Islet of Langerhans (tissue), 1 donor: ENCODE results near the gene VASH2.
A peak's percentile ranks its signal among the peaks of the same experiment; 100 is the strongest.
"Not testable (repeated sequence)": the region's sequence is repeated elsewhere in the genome, so short reads cannot be mapped to it uniquely, and the experiment has no call there.

Experiments
- FAIRE-seq: peaks from one replicate; lab custom pipeline; 2011; peaks lifted over from hg19 to GRCh38; lab: Jason Lieb, UNC

Gene VASH2

DNA sequence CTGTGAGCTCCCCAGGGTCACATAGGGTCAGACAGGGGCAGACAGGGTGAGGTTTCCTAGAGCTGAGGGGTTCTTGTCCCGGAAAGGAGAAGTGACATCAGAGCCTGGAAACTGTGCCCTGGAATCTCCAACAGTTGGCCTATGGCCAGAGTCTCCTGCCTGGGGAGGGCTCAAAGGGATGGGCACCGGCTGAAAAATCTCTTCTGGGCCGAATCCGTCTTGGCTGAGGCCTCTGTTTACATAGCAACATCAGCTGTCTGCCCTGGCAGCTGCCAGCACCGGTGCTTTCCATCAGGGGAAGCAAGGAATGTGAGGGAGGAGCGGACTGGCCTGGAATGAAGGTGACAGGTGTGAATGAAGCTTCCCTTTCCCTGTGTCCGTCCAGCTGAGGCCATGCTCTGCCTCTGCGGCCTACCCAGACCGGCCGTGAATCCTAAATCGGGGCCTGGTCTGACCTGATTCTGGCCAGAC, 30.7 kb downstream of the VASH2 start:
- no peak for FAIRE-seq

DNA sequence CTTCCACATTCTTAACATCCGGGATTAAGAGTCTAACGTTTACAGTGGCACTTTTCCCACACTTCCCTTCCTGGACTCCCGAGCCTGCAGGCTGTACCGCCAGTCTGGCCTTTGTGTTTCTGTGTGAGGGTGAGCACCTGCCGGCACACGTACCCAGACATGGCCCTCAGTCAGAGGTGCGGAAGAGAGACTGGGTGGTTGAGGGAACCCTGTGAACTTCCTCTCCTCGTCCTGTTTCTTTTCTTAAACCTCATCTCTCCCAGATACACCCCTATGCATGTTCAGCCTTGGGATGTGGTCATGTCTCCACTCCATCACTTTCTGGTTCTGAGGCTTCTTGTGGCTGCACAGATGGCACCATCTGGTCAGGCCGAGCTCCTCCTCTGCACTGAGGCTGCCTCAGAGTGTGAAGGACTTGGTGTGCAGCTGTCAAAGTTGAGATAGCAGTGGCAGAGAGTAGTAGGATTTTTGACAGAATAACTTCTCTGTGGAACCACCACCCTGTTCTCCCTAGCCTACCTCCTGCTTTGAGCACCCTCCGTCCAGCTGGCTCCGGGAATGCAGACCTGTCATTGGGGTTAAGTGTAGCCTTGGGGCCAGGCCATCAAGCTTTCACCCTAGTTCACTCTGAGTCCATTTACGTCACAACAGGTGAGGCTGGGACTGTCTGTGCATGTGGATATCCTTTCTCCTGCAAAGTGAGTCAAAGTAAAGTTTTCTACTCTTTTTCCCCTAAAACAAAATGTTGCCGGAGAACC, 31.4 kb downstream of the VASH2 start:
- no peak for FAIRE-seq

- no peak for FAIRE-seq
Measured at GRCh38 chr1:212982430-212983152, 32.2 kb downstream of the VASH2 start.

GRCh38 chr1:212983482-212983881, 33.1 kb downstream of the VASH2 start:
- no peak for FAIRE-seq

DNA sequence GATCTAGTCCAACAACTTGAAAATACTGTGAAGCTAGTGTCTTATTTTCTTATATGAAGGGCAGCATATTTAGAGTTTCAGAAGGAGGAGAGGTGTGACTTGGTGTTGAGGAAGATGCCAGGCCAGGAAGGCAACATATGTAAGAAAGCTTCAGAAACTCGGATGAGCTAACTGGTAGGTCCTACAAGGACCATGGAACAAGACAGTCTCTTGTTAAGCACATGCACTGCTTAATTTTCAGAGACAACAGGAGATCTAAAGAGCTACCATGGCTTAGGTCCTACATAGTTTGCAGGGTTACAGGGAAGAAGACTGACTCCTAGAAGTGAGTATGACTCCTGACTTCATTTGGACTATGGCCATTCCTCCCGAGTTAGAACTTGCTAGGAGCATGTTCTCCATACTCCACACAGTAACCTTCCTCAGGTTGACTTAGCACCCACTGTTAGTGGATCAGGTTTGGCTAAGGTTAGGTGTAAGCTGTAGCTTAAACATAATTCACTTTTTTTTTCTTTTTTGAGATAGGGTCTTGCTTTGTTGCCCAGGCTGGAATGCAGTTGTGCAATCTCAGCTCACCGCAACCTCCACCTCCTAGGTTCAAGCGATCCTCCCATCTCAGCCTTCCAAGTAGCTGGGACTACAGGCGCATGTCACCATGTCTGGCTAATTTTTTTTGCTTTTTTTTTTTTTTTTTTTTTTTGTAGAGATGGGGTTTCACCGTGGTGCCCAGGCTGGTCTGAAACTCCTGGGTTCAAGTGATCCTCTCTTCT, 34.4 kb downstream of the VASH2 start:
- no peak for FAIRE-seq

DNA sequence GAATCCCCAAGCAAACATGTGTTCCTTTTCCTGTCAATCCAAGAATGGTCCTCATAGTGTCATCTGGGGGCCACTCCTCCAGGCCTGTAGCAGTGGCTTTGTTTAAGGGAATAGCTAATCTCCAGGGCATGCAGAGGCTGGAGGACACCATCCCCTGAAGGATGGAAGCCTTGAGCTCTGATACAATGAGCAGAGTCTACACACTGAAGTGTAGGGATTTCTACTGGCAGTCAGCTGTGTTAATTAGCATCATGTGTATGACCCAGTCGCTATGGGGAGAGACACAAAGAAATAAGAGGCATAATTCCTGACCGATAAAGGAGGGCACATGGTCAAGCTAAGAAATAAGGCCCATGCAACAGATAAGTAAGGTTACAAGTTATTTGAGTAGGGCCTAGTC, 36.2 kb downstream of the VASH2 start:
- no peak for FAIRE-seq

DNA sequence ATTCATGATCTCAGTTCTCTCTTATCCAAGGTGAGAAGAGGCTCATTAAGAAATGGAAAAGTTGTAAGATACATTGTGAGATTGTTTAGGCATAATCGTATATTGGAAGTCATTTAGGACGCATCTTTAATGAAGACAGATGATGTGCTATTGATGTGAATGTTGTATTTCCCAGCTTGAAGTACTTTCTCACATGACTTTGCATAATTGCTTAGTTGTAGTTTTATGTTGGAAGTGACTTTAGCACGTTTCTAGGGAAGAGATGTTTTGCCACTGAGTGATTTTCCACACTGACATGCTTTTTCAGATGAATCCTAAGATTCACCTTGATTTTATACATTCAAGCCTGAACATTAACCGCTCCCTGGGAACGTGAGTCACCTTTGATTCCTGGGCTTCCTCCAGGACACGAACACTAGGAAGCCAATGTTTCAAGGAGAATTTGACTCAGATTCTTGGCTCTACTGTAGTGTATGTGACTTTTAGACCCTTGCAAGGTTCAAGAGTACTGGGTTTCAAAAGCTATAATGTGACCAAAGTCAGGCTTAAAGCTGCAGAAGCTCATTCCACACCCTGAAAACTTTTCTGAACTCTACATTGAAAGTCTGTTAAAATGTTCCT, 37.5 kb downstream of the VASH2 start:
- FAIRE-seq: no peak

GRCh38 chr1:212990276-212990675, 39.9 kb downstream of the VASH2 start:
- no peak for FAIRE-seq

DNA sequence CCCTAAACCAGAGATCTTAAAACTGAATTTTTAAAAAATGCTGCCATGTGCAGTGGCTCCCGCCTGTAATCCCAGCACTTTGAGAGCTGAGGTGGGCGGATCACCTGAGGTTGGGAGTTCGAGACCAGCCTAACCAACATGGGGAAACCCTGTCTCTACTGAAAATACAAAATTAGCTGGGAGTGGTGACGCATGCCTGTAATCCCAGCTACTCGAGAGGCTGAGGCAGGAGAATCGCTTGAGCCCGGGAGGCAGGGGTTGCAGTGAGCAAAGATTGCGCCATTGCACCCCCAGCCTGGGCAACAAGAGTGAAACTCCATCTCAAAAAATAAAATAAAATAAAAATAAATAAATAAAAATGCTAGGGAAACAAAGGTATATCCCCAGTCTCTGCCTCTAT, 43.6 kb downstream of the VASH2 start:
- not testable (repeated sequence) for FAIRE-seq

GRCh38 chr1:212994926-212995325, 44.6 kb downstream of the VASH2 start:
- FAIRE-seq: peak; percentile 24

- FAIRE-seq: no peak
Measured at GRCh38 chr1:213003256-213003655, 52.9 kb downstream of the VASH2 start.

GRCh38 chr1:213008564-213008963, 58.2 kb downstream of the VASH2 start:
- no peak for FAIRE-seq

- FAIRE-seq: no peak
Measured at GRCh38 chr1:213014642-213015041, 64.3 kb downstream of the VASH2 start.

DNA sequence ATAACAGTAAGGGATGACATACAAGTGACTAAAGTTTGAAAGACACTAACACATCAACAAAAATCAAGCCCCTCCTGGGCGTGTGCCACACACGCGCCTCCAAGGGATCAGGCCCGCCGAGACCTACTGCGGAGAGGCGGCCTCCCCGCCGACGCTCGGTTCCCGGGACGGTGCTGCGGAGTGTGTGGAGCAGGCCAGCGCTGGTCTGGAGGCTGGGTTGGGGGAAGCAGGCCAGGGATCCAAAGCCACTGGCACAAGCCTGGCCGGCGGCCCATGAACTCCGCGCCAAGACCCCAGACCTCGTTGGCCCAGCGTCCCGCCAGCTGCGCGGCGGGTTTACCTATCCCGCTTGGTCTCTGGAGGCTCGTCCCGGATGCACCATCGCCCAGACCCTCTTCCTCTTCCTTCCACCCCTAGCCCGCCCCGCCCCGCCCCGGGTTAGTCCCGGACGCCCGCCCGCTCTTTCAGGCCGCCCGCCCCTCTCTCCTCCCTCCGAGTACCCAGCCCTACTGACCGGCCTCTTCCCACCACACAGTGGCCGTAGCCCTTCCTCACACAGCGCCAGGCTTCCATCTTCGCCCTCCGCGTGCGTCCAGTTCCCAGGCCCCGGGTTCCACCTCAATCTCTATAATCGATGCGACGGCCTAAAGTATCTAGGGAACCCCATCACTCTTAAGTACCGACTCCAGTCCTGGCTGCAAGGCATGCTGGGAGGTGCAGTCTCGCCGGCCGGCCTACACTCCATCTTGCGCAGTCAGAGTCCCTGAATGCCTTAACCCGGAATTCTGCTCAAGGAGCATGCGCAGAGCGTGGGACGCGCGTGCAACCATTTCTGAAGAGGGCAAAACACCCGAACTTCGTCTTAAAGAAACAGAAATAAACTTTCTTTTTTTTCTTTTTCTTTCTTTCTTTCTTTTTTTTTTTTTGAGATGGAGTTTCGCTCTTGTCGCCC, 65.0 kb downstream of the VASH2 start, which contains the start of gene ANGEL2:
ANGEL2 (minus strand) TSS at position 769 of the 952 bp plus-strand sequence; CDS start at position 573, 196 bp downstream.
- peak; percentile 92 for FAIRE-seq

DNA sequence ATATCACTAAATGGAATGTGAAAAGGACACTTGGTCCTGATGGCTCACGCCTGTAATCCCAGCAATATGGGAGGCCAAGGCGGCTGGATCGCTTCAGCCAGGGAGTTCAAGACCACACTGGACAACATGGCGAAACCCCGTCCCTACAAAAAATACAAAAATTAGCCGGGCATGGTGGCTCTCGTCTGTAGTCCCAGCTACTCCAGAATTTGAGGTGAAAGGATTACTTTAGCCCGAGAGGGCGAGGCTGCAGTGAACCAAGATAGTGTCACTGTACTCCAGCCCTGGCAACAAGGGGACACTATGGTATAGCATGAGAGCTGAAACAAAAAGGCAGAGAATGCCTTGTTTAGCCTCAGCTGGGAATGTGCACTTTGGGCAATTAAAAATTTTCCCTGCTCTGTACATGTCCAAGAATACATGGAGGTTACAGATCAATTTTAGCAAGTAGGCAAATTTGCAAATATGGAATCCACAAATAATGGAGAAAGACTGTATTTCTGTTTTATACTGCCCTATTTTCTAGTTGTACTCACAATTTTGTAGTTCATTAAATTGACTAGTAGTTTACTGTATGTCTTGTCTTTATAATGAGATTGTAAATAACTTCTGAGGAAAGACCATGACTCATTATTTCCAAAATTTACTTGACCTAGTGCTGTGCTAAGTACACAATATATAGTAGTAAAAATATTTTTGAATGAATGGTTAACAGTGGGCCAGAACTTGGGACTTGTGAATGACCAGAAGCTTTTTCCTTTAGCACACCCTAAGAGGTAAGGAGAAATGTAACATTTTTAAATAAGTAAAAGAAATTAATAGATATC, 67.3 kb downstream of the VASH2 start:
- no peak for FAIRE-seq

DNA sequence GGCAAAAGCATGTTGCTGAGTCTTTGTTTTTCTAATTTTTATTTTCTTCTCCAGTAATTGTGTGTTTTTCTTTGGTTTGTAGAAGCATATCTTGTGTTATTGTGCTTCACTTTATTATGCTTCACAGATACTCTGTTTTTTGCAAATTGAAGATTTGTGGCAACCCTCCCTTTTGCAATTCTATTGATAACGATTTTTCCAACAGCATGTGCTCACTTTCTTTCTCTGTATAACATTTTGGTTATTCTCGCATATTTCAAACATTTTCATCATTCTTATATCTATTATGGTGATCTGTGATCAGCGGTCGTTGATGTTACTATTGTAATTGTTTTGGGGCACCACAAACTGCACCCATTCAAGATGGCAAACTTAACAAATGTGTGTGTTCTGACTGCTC, 69.1 kb downstream of the VASH2 start:
- FAIRE-seq: no peak

- no peak for FAIRE-seq
Measured at GRCh38 chr1:213020016-213020415, 69.7 kb downstream of the VASH2 start.

- not testable (repeated sequence) for FAIRE-seq
Measured at GRCh38 chr1:213027024-213027423, 76.7 kb downstream of the VASH2 start.

- FAIRE-seq: no peak
Measured at GRCh38 chr1:213032651-213033050, 82.3 kb downstream of the VASH2 start.

GRCh38 chr1:213034713-213035112, 84.4 kb downstream of the VASH2 start:
- no peak for FAIRE-seq
